C4-2B (cell line): ENCODE results near the gene PGBD5.

ENCODE experiments used
- H3K27ac ChIP-seq: fragments of 450-650 bp; 2 replicates; pipeline ENCODE4 v1.5.1; 2017
- CTCF ChIP-seq: fragments of 450-650 bp; conservative IDR thresholded peaks from 2 replicates; pipeline ENCODE4 v1.5.1; 2017; ENCODE audit warnings: mild to moderate bottlenecking
- ZFX ChIP-seq: fragments of 450-650 bp; IDR thresholded peaks from 2 replicates; pipeline ENCODE4 v1.6.1; 2017

Gene PGBD5

GRCh38 chr1:230313453-230314141 lies 112.5 kb downstream of the PGBD5 start:
- TF ChIP-seq CTCF (no peak), ZFX (no peak)

DNA sequence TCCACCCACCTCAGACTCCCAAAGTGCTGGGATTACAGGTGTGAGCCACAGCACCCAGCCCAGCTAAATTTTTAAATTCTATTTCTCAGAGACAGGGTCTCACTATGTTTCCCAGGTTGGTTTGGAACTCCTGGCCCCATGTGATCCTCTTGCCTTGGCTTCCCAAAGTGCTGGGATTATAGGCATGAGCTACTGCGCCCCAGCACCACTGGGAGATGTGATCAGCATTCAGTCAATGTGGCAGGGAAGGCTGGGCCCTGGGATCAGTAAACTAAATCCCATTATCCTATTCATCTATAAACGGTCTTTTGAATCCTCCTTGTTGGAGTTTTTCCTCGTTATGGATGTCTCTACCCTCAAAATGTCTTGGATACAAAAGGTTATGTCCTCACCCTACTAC lies 113.5 kb downstream of the PGBD5 start:
- TF ChIP-seq CTCF (no peak), ZFX (no peak)
- H3K27ac ChIP-seq = no peak overlapping the region

More at GRCh38 chr1:230313453-230314141, 112.5 kb downstream of the PGBD5 start:
- no peak overlapping the region for H3K27ac ChIP-seq

GRCh38 chr1:230310381-230311163 lies 115.6 kb downstream of the PGBD5 start:
- no peak overlapping the region for H3K27ac ChIP-seq
- TF ChIP-seq CTCF (peak; percentile 90), ZFX (no peak)

GRCh38 chr1:230309646-230310177 lies 116.4 kb downstream of the PGBD5 start:
- H3K27ac ChIP-seq = no peak overlapping the region
- TF ChIP-seq CTCF (no peak), ZFX (no peak)

DNA sequence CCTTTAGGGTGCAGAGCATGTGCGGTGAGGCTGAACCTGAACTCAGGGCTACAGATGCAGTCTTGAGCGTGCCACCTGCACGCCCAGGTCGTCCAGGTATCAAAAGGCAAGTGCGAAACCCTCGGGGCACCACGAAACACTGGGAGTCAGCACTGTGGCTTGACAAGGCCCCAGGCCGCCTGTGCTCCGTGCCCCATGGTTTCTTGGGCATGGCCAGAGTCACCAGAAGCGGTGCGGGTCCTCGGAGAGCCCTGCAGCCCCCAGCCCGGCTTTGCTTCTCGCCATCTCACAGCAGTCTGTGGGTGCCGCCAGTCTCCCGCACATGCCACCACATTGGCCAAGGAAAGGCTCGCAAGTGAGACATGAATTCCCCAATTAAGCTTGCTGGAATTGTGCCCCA lies 117.3 kb downstream of the PGBD5 start:
- no peak overlapping the region for H3K27ac ChIP-seq
- TF ChIP-seq CTCF = no peak
- TF ChIP-seq ZFX = no peak

DNA sequence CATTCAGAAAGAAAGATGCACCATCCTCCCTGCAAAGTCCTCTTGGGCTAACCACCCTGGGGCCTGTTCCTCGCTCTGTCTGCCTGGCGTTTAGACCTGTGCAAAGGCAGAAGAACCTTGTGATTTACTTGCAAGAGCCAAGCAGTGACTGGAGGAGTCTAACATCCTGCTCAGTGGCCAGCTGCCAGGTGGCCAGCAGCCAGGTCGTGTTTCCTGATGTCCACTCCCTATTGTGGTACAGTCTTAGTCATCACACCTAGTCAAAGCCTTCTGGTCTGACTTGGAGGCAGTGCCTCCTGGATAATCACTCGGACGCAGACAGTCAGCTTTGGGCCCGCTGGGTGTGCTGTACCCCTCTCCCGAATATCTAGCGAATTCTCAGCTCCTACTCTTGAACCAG lies 118.1 kb downstream of the PGBD5 start:
- no peak overlapping the region; the same call in 1 of the 2 replicates for H3K27ac ChIP-seq
- TF ChIP-seq ZFX (no peak), CTCF (no peak)

GRCh38 chr1:230307213-230307612 lies 118.9 kb downstream of the PGBD5 start:
- H3K27ac ChIP-seq = no peak overlapping the region
- TF ChIP-seq CTCF (no peak), ZFX (no peak)
